HG02840 (cell line): Measurements from ENCODE around the gene ZNF664.

Experiments
- ATAC-seq: cut with Tn5 transposase; IDR thresholded peaks from one replicate; pipeline ENCODE4 v1.9.1; 2021; ENCODE audit warnings: mild to moderate bottlenecking, moderate library complexity, moderate number of reproducible peaks; ENCODE audit not compliant: unreplicated experiment, low FRiP score

Gene ZNF664

DNA sequence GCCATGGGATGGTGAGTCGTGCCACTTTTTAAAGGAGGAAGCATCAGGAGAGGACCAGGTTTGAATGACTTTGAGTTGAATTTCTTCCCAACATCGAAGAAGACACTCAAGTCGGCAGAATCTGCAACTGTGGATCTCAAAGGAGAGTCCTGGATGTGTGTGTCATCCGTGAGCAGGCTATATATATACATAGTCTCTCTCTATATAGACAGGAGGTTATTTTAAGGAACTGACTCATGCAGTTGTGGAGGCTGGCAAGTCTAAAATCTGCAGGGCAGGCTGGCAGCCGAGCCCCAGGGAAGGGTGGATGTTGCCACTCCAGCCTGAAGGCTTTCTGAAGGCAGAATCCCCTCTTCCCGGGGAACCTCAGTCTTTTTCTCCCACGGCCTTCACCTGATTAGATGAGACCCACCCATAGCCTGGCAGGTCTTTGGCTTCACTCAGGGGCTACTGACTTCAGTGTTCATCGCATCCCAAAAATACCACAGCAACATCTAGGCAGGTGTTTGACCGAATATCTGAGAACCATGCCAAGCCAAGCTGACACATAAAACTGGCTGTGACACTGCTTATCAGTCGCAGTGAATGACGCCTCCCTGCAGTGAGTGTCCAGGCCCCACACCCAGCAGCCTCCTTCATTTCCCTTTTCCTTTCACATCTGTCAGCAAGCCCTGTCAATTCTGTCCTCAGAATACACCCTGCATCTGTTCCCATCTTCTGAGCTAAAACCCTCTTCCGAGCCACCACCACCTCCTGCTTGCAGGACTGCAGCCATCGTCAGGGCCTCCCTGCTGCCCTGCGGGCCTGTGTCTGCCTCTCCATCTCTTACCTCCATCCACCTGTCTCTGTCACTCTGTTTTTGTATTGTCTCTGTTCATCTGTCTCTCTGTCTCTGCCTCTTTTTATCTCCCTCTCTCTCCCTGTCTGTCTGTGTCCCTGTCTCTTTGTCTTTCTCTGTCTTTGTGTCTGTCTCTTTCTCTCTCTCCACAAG is 54.0 kb downstream of the ZNF664 start:
- no peak for ATAC-seq

DNA sequence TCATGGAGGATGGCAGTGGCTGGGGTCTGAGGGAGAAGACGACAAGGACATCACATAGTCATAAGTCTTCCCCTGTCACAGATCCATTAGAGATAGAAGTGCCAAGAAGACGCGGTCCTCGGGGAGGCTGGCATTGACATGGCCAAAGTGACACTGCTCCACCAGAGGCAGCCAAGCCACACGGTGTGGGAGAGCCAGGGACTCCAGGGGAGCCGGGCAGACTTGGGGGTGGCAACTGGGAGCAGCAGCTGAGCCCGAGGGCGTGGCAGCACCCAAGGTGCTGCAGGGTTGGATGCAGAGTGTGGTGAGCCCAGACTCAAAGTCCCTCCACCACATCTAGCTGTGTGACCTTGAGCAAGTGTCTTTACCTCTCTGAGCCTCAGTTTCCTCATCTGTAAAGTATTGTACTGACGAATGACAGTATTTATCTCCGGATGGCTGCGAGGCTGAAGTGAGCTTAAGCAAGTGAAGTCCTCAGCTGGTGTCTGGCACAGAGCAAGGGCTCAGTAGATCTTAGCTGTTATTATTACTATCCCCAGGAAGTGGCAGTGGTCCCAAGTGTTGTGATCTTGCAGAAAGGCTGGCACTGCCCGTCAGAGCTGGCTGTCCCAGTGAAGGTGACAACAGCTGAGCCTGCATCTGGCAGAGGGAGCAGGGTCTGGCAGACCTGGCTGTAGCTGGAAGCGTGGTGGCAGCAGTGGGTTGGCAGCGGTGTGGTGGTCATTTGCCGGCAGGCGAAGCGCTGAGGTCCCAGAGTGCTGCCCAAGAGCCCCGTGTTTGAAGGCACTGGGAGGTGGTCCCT is 54.9 kb downstream of the ZNF664 start:
- no peak for ATAC-seq

DNA sequence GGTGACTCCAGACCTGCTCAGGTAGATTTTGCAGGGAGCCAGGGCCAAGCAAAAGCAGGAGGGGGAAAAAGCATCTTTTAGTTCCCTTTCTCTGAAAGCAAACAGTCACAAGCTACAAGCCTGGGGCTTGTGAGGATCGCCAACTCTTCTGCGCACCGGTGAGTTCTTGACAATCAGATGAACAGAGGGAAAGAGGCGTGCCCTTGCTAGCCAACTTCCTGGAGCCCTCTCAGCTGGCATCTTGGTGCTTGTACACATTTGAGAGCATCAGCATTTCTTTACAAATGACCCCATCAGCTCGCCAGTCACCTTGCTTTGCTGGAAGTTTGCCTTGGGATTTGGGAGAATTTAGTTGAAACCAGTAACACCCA is 55.5 kb downstream of the ZNF664 start:
- no peak for ATAC-seq

DNA sequence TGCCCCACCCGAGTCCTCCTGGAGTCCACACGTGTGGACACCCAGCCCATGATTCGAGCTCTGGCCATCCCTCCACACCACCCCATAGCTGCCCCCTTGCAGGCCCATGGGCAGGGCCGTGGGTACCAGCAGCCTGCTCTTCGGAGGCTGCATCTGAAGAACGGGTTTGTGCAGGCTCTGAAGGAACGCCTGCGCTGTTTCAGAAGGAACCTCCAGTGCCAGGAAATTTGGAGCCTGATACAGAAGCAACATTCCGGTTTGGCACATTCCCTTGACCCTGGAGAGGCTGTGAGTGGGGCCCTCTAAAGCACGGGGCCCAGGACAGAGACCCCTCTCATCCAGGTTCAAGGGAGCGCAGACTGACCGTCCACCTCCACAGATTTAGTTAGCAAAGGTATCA is 57.0 kb downstream of the ZNF664 start:
- ATAC-seq, result no peak

DNA sequence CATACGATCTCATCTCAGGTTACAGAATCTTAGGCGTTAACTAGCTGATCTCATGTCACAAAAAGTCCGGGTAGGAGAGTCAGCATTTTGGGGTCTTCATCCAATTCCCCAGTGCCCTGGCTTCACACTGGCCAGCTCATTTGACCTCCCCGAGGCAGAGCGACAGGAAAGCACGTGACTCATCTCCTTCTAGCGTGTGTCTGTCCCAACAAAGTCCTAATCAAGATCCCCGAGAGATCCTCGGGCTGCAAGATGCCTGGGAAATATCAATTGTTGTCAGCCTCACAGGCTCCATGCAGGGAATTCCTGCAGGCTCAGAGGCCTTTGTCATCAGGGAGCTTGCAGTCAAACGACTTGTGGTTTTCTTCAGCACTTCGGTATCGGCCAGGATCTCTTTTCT is 57.5 kb downstream of the ZNF664 start:
- ATAC-seq, result no peak

DNA sequence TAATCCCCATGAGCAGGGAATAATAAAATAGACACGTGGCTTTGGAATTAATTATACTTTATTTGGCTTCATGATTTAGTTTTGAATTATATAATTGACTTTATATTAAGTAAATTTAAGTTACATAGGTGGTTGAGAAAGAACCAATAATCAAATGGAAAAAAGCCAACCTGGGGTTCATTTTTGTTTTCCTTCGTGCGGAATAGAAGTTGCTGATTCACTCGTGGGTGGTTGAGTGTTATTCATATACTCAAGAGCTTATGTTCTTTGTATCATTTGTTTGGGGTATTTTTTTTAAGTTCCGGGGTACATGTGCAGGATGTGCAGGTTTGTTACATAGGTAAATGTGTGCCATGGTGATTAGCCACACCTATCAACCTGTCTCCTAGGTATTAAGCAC is 58.0 kb downstream of the ZNF664 start:
- ATAC-seq, result no peak

DNA sequence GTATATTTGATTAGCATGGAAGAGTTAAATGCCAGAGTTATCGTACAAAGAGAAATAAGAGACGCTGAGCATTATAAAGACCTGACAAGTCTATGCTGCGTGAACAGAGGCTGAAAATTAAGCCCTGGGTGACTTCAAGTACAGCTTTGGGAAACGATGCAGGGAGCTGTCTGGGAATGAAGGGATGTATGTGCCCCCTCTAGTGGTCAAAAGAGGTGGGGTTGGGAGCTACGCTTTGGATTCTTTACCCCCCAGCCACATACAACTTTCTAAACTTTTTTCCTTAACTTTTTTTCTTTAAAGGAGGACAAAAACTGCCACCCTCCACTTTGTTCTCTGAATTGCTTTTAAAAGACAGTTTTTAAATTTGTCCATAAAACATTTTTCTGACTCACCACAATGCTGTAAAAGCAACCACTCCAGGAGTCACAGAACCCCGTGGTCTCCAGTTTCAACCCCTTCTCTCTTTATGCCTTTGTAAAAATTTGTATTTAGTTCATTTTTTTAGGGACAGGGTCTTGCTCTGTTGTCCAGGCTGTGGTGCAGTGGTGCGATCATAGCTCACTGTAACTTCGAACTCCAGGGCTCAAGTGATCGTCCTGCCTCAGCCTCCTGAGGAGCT is 59.4 kb downstream of the ZNF664 start:
- ATAC-seq, result no peak

DNA sequence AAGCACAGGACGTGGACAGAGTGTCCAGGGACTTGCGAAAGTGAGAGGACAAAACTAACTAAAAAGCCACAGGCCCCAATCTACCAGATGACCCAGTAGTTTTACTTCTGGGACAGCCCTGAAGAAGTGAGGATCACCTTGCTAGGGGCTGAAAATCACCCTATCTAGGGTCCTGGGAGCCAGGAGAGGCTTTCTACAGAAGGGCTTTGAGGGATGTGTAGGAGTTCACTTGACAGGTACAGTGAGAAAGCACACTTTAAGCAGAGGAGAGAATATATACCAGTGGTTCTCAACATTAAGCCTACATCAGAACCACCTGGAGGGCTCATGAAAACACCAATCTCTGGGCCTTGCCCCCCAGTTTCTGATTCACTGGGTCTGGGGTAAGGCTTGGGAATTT is 60.8 kb downstream of the ZNF664 start:
- no peak for ATAC-seq

DNA sequence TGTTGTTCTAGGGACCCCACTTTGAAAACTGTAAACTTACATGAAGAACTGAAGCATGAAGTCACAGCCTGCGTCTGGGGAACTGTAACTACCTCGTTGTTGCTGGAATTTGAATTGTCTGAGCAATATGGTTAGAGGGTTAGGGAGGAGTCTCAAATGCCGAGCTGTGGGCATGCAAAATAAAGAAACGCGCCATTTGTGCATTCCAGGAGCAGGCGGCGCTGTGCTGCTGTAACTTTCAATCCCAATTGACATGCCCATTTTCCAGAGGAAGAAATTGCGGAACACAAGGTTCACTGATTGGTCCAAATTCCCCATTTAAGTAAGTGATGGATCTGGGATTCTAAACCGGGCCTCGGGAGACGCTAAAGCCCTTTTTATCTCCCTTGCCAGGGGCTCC is 61.3 kb downstream of the ZNF664 start:
- ATAC-seq, result no peak

DNA sequence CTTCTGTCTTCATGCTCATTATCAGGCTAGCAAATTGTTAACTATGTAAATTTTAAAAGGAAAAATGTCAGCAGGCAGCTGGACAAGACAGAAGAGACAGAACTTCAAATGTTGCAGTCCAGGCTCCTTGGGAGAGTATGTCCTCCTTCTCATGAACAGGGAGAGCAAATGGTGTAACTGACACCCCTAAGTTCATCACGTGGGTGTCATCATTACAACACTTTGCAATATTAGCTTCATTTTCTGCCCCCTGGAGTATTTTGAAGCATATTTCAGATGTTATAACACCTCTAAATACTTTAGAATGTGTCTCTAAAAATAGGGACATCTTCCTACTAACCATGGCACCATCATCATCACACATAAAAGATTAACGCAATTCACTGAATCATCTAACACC is 62.1 kb downstream of the ZNF664 start:
- no peak for ATAC-seq

DNA sequence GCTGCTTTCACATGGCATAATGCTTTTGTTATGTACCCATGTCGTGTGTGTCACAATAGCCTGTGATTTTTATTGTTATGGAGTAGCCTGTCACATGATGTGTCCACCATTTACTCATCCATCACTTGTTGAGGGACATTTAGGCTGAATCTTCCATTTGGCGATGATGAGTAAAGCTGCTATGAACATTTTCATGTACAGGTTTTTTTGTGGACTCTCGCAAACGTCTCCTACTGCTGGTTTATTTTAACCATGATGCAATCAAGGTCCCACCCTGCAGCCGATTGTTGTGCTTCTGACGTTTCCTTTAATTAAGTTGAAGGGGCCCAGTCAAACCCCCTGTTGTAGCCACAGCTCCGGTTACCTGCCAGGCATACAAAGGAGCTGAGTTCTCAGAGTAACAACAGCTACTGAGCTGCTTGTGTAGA is 63.2 kb downstream of the ZNF664 start:
- ATAC-seq, result no peak

DNA sequence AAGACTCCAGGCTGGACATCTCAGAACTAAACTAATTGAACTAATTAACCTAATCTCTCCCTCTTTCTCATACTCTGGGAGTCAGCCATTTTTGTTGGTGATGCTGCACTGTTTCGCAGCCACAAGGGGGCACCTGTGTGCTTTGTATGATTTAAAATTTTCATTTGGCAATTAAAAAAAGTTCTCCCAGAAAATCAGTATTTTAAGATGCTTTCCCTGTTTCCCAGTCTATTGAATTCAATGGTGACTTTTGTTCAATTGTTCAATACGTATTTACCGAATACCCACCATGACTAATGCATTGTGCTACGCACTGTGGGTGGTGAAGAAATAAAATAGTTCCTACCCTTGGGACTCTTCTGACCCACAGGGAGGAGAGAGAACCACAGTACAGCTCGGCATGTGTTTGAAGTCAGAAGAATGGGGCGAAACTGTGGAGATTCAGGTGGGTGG is 63.7 kb downstream of the ZNF664 start:
- no peak for ATAC-seq

DNA sequence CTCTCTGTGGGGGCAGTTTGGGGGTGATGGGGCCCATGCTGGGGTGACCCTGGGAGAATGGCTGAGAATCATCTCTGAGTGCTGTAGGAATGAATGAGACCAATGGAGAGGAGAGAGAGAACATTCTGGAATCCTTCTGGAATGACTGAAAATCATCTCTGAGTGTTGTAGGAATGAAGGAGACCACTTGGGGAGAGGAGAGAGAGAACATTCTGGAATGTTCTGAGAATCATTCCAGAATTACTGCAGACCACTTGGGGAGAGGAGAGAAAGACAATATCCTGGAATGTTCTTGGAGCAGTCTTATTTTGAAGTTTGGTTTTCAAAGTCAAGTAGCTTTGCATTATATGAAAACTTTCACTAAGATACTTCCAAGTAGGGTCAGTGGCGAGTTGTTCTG is 64.3 kb downstream of the ZNF664 start:
- no peak for ATAC-seq

DNA sequence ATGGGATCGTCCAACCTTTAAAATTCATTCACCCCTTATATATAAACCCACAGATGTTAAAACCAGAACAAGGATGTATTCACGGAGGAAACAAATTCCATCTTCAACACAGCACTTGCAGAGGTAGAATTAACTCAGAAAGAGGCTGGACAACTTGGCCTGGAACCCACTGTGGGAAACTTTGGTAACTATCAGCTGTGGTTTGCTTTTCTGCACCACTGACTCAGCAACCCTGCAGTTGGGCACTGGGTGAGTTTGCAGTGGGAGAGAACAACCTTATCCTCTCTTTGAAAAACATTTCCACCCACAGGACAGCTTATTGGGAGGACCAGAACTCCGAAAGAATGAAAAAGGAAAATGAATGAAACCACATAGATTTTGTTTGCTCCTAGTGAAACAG is 66.3 kb downstream of the ZNF664 start:
- ATAC-seq, result no peak

DNA sequence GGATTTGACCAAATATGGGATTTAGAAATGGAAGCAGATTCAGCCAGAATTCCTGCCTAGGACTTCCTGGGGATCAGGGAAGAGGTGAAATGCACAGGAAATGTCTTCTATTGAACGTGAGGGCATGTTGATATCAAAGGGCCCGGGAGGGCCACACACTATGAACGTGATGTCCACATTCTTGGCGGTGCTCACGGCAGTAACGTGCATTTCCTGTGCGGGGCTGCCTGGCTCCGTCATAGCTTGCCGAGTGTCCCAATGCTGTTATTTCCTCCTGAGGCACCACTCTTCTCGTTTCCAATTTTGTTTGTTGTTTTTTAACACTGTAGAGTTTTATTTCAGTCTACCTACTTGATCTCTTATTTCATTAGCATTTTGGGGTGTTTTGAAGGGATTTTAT is 67.3 kb downstream of the ZNF664 start:
- no peak for ATAC-seq

DNA sequence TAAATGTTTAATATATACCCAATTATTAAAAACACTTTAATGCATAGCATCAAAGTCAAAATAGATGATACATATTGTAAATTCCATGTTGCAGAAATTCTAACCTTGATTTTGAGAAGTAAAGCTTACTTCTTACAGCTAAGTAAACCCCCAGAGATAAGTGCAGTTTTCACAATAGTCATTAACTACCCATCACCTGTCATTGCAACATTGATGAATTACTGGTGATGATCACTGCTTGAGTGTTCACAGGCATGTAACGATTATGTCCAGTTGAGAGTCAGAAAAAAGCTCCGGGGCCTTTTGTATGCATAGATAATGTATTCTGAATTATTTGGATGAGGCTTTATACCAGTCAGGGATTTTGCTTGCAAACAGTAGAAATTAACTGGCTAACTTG is 67.7 kb downstream of the ZNF664 start:
- no peak for ATAC-seq

DNA sequence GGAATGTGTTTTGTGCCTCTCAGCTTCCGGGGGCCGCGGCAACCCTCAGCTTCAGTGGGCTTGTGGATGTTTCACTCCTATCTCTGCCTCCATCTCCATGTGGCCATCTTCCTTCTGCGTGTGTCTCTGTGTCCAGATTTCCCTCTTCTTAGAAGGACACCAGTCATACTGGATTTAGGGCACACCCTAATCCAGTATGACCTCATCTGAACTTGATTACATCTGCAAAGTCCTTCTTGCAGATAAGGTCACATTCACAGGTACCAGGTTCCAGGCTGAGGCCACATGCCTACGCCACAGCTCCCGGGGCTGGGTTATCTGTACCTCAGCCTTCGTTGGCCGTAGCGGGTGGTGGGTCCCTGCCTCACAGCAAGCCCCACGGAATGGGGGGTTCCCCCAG is 68.9 kb downstream of the ZNF664 start:
- ATAC-seq, result no peak

DNA sequence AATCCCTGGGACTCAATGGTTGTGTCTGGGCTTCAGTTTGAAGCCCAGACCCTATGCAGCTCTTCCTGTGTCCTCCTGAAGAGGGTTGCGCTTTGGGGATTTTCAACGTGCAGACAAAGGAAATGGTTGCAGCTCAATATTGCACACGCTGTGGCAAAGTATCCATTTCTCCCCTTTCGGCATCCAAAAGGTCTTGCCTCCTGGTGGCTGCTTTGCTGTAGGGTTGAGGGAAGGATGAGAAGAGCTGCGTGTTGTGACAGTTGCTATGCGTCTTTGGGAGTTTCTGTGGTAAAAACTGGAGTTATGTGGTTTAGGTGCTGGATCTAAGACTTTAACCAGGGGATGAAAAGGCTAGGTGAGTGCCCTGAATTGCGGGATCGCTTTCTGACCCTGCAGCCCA is 71.0 kb downstream of the ZNF664 start:
- no peak for ATAC-seq

DNA sequence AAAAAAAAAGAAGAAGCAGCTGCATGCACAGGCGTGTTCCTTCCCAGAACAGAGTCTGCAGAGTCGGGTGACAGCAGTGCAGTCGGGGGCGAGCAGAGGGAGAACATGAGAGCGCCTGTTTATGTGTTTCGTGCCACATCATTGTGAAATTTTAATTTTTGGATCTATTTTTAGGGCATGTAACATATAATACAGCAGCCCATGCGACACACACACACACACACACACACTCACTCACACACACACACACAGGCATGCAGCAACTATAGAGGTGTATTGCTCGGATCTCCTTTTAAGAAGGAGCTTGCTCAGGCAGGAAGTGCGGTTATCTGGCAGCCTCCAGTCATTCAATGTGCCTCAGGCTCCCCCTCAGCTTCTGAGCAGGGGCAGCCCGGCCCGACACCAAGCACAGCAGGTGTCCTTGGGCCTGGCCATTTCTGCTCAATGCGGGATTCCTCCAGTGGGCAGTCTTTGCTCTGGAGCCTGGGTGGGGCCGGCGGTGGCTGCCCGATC is 71.8 kb downstream of the ZNF664 start:
- no peak for ATAC-seq

DNA sequence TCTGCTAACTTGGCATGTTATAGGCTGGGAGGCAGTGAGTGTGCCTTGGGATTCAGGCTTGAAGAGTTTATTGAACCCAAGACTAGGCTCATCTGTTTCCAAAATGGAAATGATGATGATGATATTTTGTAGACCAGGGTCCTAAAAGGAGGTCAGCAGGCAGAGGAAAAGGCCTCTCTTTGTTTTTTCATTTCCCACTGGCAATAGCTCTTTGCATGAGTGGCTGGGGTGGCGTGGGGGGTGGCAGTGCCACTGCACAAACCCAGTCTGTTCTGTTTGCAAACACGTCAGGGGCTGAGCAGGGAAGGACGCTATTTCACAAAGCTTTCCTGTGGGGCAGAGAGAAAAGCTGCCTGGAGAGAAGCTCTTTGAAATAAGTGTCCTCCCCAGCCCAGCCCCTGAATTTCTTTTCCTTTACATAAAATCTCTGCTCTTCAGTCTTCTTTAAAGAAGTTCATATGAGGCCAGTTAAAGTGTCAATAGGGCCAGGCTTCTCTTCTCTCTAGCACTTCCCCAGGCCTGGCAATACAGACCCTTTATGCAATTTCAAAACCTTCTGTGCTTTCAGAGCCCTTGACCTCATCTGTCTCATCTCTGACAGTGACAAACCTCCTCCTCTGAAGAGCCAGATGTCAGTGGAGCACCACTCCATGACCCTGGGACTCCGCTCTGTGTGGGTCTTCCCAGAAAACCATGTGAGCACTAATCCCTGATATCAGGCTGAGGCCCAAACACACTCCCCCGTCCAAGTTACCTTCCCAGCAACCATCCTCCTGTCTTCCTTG is 72.8 kb downstream of the ZNF664 start:
- no peak for ATAC-seq
